ENCODE results near the gene POFUT1.
"Not testable (repeated sequence)": the region's sequence is repeated elsewhere in the genome, so short reads cannot be mapped to it uniquely, and the experiment has no call there.

POFUT1 gene

DNA sequence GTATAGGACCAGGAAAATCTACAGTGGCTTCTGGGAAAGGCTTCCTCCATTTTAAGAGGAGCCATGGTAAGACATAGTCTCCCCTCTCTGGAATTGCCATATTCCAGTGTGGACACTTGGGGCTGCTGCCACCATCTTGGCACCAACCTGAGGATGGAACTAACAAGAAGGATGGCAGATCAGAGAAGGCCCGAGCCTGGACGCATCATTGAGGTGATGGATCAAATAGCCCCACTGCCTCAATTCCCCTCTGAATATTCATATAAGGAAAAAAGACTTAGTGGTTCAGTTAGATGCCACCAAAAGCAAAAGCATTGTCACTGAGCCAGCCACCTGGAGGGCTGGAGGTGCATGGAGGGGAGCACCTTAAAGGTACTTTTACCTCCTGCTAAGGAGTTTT lies 26.1 kb upstream of the POFUT1 start:
- Mint-ChIP-seq H3K4me1 (no peaks in the 10 kb centered on the region), H3K27me3 (peaks cover 34% of the 10 kb centered on the region), H3K36me3 (no peaks in the 10 kb centered on the region), H3K27ac (no peak overlapping the region), H3K4me3 (no peak overlapping the region), H3K9me3 (no peaks in the 10 kb centered on the region)
- no peak for ATAC-seq

DNA sequence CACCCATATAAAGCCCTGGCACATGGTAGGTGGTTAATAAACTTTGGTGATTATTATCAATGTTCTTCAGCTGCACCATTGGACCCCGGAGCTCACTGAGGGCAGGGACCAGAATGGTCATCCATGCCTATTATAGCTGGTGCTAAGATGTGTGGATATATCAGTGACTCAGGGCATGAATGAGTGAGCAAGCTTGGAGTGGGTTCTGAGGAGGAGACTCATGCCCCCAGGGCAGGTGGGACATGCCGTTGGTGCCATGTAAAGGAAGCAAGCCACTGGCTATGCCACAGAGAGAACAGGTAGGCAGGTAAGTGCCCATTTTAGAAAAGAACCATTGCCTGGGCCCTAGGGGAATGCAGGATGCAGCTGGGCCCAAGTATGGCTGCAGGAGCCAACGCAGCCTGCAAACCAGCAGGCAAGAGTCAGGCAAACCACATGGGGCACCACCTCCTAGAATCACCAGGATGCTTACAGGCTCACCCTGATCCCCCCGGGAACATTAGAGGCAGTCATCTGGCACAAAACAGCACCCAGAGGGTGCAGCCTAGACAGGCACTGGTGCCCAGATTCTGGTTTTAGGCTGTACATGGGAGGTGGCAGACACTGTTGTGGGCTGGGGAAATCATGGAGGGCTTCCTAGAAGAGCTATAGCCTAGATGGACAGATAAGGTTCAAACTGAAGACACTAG lies 23.6 kb upstream of the POFUT1 start:
- H3K9me3 Mint-ChIP-seq = no peaks in the 10 kb centered on the region
- peaks cover 41% of the 10 kb centered on the region for H3K27me3 Mint-ChIP-seq
- no peaks in the 10 kb centered on the region for H3K36me3 Mint-ChIP-seq
- H3K4me1 Mint-ChIP-seq = peaks cover 6% of the 10 kb centered on the region
- no peak for ATAC-seq
- no peak overlapping the region for H3K4me3 Mint-ChIP-seq
- H3K27ac Mint-ChIP-seq = no peak overlapping the region

- Mint-ChIP-seq H3K4me3 (no peak overlapping the region), H3K27ac (no peak overlapping the region), H3K4me1 (peaks cover 6% of the 10 kb centered on the region), H3K9me3 (no peaks in the 10 kb centered on the region), H3K27me3 (peaks cover 42% of the 10 kb centered on the region), H3K36me3 (no peaks in the 10 kb centered on the region)
- no peak for ATAC-seq
Observed at GRCh38 chr20:32184961-32185603, 22.6 kb upstream of the POFUT1 start.

- H3K9me3 Mint-ChIP-seq = no peaks in the 10 kb centered on the region
- no peak overlapping the region for H3K4me3 Mint-ChIP-seq
- peaks cover 42% of the 10 kb centered on the region for H3K27me3 Mint-ChIP-seq
- peaks cover 17% of the 10 kb centered on the region for H3K4me1 Mint-ChIP-seq
- no peak for ATAC-seq
- no peaks in the 10 kb centered on the region for H3K36me3 Mint-ChIP-seq
- no peak overlapping the region for H3K27ac Mint-ChIP-seq
Observed at GRCh38 chr20:32186506-32186905, 21.2 kb upstream of the POFUT1 start.

DNA sequence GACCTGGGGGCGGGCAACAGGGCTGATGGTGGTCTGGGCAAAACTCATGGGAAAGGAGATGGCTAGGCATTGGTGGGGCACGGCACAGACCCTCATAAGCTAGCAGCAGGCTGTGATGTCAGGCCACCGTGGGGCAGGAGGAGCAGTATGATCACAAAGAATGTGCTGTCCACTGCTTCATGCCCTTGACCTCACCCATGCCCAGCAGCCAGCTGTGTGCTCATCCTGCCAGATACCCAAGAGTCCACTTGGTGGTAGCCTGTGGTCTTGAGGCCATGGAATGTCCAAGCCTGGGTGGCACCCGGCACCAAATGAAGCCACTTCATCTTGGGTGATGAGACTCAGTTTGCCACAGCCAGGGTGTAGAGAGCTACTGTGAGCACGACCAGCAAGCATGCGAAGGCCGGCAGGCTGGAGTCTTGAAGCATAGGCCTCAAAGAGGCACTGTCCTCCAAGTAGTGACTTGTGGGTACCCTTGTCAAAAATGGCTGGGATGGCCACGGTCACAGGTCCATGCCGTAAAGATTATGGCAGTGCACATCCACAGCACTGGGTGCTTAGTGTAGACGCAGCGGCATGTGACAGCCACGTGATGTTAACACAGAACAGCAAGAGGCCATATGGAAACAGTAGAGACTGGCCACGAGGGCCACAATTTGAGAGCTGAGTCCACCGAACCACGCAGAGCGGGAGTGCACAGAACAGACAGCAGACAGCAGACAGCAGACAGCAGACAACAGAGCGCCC lies 19.1 kb upstream of the POFUT1 start:
- peaks cover under 1% of the 10 kb centered on the region for H3K36me3 Mint-ChIP-seq
- no peaks in the 10 kb centered on the region for H3K9me3 Mint-ChIP-seq
- no peak for ATAC-seq
- H3K4me3 Mint-ChIP-seq = peak overlapping the region; percentile 26
- H3K4me1 Mint-ChIP-seq = peaks cover 17% of the 10 kb centered on the region
- H3K27me3 Mint-ChIP-seq = peaks cover 34% of the 10 kb centered on the region
- no peak overlapping the region for H3K27ac Mint-ChIP-seq

DNA sequence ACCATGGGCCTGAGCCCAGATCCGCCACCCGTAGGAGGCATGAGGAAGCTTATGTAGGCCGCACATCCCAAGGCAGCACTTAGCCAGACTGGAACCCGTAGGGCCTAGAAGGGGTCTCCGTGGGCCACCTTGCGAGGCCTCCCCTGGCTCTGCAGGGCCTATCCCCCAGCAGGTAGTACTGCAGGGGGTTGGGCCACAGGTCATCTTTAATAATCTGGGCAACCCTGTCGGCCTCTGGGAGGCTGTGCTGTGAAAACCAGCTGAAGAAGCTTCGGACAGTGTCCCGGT lies 18.6 kb upstream of the POFUT1 start:
- no peaks in the 10 kb centered on the region for H3K9me3 Mint-ChIP-seq

GRCh38 chr20:32189691-32190615 lies 17.7 kb upstream of the POFUT1 start:
- peaks cover 11% of the 10 kb centered on the region for H3K36me3 Mint-ChIP-seq
- H3K9me3 Mint-ChIP-seq = no peaks in the 10 kb centered on the region
- peak; percentile 64 for ATAC-seq
- peak overlapping the region; percentile 57 for H3K27ac Mint-ChIP-seq
- peaks cover 20% of the 10 kb centered on the region for H3K27me3 Mint-ChIP-seq
- peak overlapping the region; percentile 70 for H3K4me3 Mint-ChIP-seq
- H3K4me1 Mint-ChIP-seq = peaks cover 17% of the 10 kb centered on the region

More for the DNA sequence above, 18.6 kb upstream of the POFUT1 start:
- H3K27me3 Mint-ChIP-seq = peaks cover 29% of the 10 kb centered on the region
- no peak overlapping the region for H3K27ac Mint-ChIP-seq
- peaks cover 17% of the 10 kb centered on the region for H3K4me1 Mint-ChIP-seq
- H3K4me3 Mint-ChIP-seq = peak overlapping the region; percentile 70
- no peak for ATAC-seq
- peaks cover 6% of the 10 kb centered on the region for H3K36me3 Mint-ChIP-seq

GRCh38 chr20:32190616-32191415 lies 16.9 kb upstream of the POFUT1 start:
- H3K27me3 Mint-ChIP-seq = peaks cover 11% of the 10 kb centered on the region
- H3K4me3 Mint-ChIP-seq = peak overlapping the region; percentile 60
- peaks cover 17% of the 10 kb centered on the region for H3K4me1 Mint-ChIP-seq
- ATAC-seq = peak; percentile 31
- H3K27ac Mint-ChIP-seq = no peak overlapping the region
- peaks cover 20% of the 10 kb centered on the region for H3K36me3 Mint-ChIP-seq
- no peaks in the 10 kb centered on the region for H3K9me3 Mint-ChIP-seq

GRCh38 chr20:32191422-32191821 lies 16.3 kb upstream of the POFUT1 start:
- H3K27ac Mint-ChIP-seq = no peak overlapping the region

GRCh38 chr20:32191873-32192272 lies 15.8 kb upstream of the POFUT1 start:
- Mint-ChIP-seq H3K27me3 (peaks cover 9% of the 10 kb centered on the region), H3K27ac (no peak overlapping the region), H3K4me1 (peaks cover 17% of the 10 kb centered on the region), H3K4me3 (no peak overlapping the region), H3K9me3 (no peaks in the 10 kb centered on the region), H3K36me3 (peaks cover 29% of the 10 kb centered on the region)
- no peak for ATAC-seq

More at GRCh38 chr20:32191422-32191821, 16.3 kb upstream of the POFUT1 start:
- Mint-ChIP-seq H3K27me3 (peaks cover 9% of the 10 kb centered on the region), H3K4me3 (no peak overlapping the region), H3K36me3 (peaks cover 26% of the 10 kb centered on the region), H3K4me1 (peaks cover 17% of the 10 kb centered on the region), H3K9me3 (no peaks in the 10 kb centered on the region)
- ATAC-seq = no peak

DNA sequence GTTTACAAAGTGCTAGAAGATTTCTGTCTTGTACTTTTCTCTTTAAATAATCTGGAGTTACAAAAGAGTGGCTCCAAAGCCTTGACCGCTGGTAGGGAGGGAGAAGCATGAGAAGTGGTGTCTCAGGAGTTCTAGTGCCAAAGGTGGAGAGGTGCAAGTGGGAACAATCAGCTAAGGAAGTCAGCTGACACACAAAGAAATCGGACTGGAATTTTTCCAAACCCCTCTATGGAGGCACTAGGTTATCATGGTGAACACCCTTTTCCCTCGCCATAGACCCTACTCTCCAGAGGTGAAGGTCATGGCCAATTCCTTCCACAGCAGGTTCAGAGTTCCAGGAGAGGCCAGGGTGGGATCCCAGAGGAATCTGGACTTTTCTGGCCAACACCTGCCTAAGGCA lies 15.0 kb upstream of the POFUT1 start:
- H3K27me3 Mint-ChIP-seq = peaks cover 9% of the 10 kb centered on the region
- no peaks in the 10 kb centered on the region for H3K9me3 Mint-ChIP-seq
- no peak for ATAC-seq
- H3K4me1 Mint-ChIP-seq = peaks cover 17% of the 10 kb centered on the region
- no peak overlapping the region for H3K27ac Mint-ChIP-seq
- H3K36me3 Mint-ChIP-seq = peaks cover 37% of the 10 kb centered on the region
- no peak overlapping the region for H3K4me3 Mint-ChIP-seq

DNA sequence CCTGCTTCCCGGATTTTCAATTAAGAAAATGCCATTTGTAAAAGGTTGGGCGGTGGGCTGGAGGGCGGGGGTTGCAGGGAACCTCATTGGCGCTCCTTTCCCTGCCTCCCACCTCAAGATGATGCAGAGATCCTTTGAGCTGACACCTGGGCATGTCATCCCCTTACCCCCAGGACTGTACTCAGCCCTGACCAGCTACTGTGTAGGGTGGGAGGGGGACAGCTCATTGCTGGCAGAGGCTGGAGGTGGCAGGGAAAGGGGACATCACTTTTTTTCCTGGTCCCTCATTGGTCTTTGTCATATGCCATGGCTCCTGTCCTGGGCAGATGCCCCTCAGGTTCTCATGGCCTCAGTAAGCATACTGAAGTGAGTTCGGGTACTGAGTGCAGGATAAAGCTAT lies 14.3 kb upstream of the POFUT1 start:
- H3K27ac Mint-ChIP-seq, H3K4me3 Mint-ChIP-seq, H3K9me3 Mint-ChIP-seq, H3K27me3 Mint-ChIP-seq, ATAC-seq: not testable (repeated sequence)
- peaks cover 17% of the 10 kb centered on the region for H3K4me1 Mint-ChIP-seq
- H3K36me3 Mint-ChIP-seq = peaks cover 42% of the 10 kb centered on the region

- Mint-ChIP-seq H3K27me3 (peaks cover 2% of the 10 kb centered on the region), H3K4me3 (no peak overlapping the region), H3K4me1 (peaks cover 12% of the 10 kb centered on the region), H3K9me3 (no peaks in the 10 kb centered on the region), H3K36me3 (peaks cover 44% of the 10 kb centered on the region), H3K27ac (no peak overlapping the region)
- ATAC-seq = no peak
Observed at GRCh38 chr20:32193996-32194395, 13.7 kb upstream of the POFUT1 start.

GRCh38 chr20:32195581-32195980 lies 12.1 kb upstream of the POFUT1 start:
- H3K36me3 Mint-ChIP-seq = peaks cover 56% of the 10 kb centered on the region
- no peak overlapping the region for H3K27ac Mint-ChIP-seq
- H3K27me3 Mint-ChIP-seq = no peaks in the 10 kb centered on the region
- no peak overlapping the region for H3K4me3 Mint-ChIP-seq
- H3K4me1 Mint-ChIP-seq = peaks cover 7% of the 10 kb centered on the region
- H3K9me3 Mint-ChIP-seq = no peaks in the 10 kb centered on the region
- ATAC-seq = no peak
